Islet of Langerhans (tissue), 1 donor: Measurements from ENCODE around the gene RIPK4.
"Not testable (repeated sequence)": the region's sequence is repeated elsewhere in the genome, so short reads cannot be mapped to it uniquely, and the experiment has no call there.

Source experiments
- FAIRE-seq: peaks from one replicate; lab custom pipeline; 2011; peaks lifted over from hg19 to GRCh38; lab: Jason Lieb, UNC

The RIPK4 gene

GRCh38 chr21:41714299-41714865, 52.5 kb downstream of the RIPK4 start:
- FAIRE-seq = not testable (repeated sequence)

- FAIRE-seq = no peak
Measured at GRCh38 chr21:41713495-41714281, 53.2 kb downstream of the RIPK4 start.

GRCh38 chr21:41712730-41713129, 54.1 kb downstream of the RIPK4 start:
- FAIRE-seq = no peak

GRCh38 chr21:41712201-41712600, 54.7 kb downstream of the RIPK4 start:
- FAIRE-seq = no peak

- no peak for FAIRE-seq
Measured at GRCh38 chr21:41711416-41712007, 55.3 kb downstream of the RIPK4 start.

- FAIRE-seq = no peak
Measured at GRCh38 chr21:41710823-41711160, 56.1 kb downstream of the RIPK4 start.

GRCh38 chr21:41709965-41710822, 56.7 kb downstream of the RIPK4 start:
- no peak for FAIRE-seq

GRCh38 chr21:41709166-41709565, 57.7 kb downstream of the RIPK4 start:
- no peak for FAIRE-seq

GRCh38 chr21:41707960-41708330, 58.9 kb downstream of the RIPK4 start:
- FAIRE-seq = no peak

- peak; percentile 38 for FAIRE-seq
Measured at GRCh38 chr21:41707231-41707959, 59.5 kb downstream of the RIPK4 start.

GRCh38 chr21:41706678-41707077, 60.2 kb downstream of the RIPK4 start:
- no peak for FAIRE-seq

GRCh38 chr21:41706263-41706639, 60.6 kb downstream of the RIPK4 start:
- FAIRE-seq = no peak

GRCh38 chr21:41705546-41706262, 61.1 kb downstream of the RIPK4 start:
- FAIRE-seq = no peak

GRCh38 chr21:41703857-41704501, 62.9 kb downstream of the RIPK4 start:
- no peak for FAIRE-seq

- FAIRE-seq = no peak
Measured at GRCh38 chr21:41701749-41702148, 65.1 kb downstream of the RIPK4 start.

- no peak for FAIRE-seq
Measured at GRCh38 chr21:41699311-41699710, 67.5 kb downstream of the RIPK4 start.

- FAIRE-seq = no peak
Measured at GRCh38 chr21:41698071-41698470, 68.8 kb downstream of the RIPK4 start.

- FAIRE-seq = no peak
Measured at GRCh38 chr21:41695513-41695912, 71.3 kb downstream of the RIPK4 start.

- FAIRE-seq = not testable (repeated sequence)
Measured at GRCh38 chr21:41694042-41694441, 72.8 kb downstream of the RIPK4 start.

- no peak for FAIRE-seq
Measured at GRCh38 chr21:41692185-41692565, 74.7 kb downstream of the RIPK4 start.
